MM.1S (cell line): Measurements from ENCODE around the gene SHISA6.

ENCODE experiments used
- DNase-seq: peaks from one replicate; pipeline ENCODE4 v3.0.0-alpha.2; 2015
- H2AFZ ChIP-seq: fragments of 300-600 bp; sonication (generic); 2 replicates; pipeline ENCODE4 v1.6.0; 2016; ENCODE audit warnings: antibody characterized with exemption, low read length
- H3F3A ChIP-seq: fragments of 300-600 bp; sonication (generic); 2 replicates; pipeline ENCODE4 v1.6.1; 2016; ENCODE audit warnings: mild to moderate bottlenecking, antibody characterized with exemption, low read length, moderate library complexity, mixed read lengths; ENCODE audit not compliant: insufficient read depth
- H3K27ac ChIP-seq: fragments of 300-600 bp; sonication (generic); 2 replicates; pipeline ENCODE4 v1.5.1; 2016; ENCODE audit warnings: mild to moderate bottlenecking, low read length
- H3K27me3 ChIP-seq: fragments of 300-600 bp; sonication (generic); replicated peaks from 2 replicates; pipeline ENCODE4 v1.6.0; 2016; ENCODE audit warnings: low read length; ENCODE audit not compliant: insufficient read depth
- H3K36me3 ChIP-seq: fragments of 300-600 bp; sonication (generic); replicated peaks from 2 replicates; pipeline ENCODE4 v1.6.1; 2016; ENCODE audit warnings: mild to moderate bottlenecking, low read length, mixed read lengths; ENCODE audit not compliant: insufficient read depth
- H3K4me1 ChIP-seq: fragments of 300-600 bp; sonication (generic); 2 replicates; pipeline ENCODE4 v1.6.1; 2016; ENCODE audit warnings: low read length, mixed read lengths
- H3K4me2 ChIP-seq: fragments of 300-600 bp; sonication (generic); 2 replicates; pipeline ENCODE4 v1.6.0; 2016; ENCODE audit warnings: low read depth, low read length
- H3K4me3 ChIP-seq: fragments of 300-600 bp; sonication (generic); 2 replicates; pipeline ENCODE4 v1.5.1; 2016; ENCODE audit warnings: low read length, mixed read lengths
- H3K79me2 ChIP-seq: fragments of 300-600 bp; sonication (generic); 2 replicates; pipeline ENCODE4 v1.6.1; 2016; ENCODE audit warnings: mixed run types, low read length, mixed read lengths
- H3K9ac ChIP-seq: fragments of 300-600 bp; sonication (generic); 2 replicates; pipeline ENCODE4 v1.6.1; 2016; ENCODE audit warnings: low read length, mixed read lengths
- H3K9me2 ChIP-seq: fragments of 300-600 bp; sonication (generic); replicated peaks from 2 replicates; pipeline ENCODE4 v1.6.1; 2016; ENCODE audit warnings: mild to moderate bottlenecking, low read length, mixed read lengths; ENCODE audit not compliant: insufficient read depth
- H3K9me3 ChIP-seq: fragments of 300-600 bp; sonication (generic); replicated peaks from 2 replicates; pipeline ENCODE4 v1.6.1; 2016; ENCODE audit warnings: mild to moderate bottlenecking, low read length, mixed read lengths; ENCODE audit not compliant: insufficient read depth
- H4K20me1 ChIP-seq: fragments of 300-600 bp; sonication (generic); 2 replicates; pipeline ENCODE4 v1.6.1; 2016; ENCODE audit warnings: mild to moderate bottlenecking, low read length, moderate library complexity, mixed read lengths; ENCODE audit not compliant: insufficient read depth
- CTCF ChIP-seq: fragments of 300-600 bp; sonication (generic); IDR thresholded peaks from 2 replicates; pipeline ENCODE4 v1.5.1; 2016; ENCODE audit warnings: antibody characterized with exemption, low read length, mixed read lengths
- EZH2 ChIP-seq: fragments of 300-600 bp; sonication (generic); optimal IDR thresholded peaks from 2 replicates; pipeline ENCODE3; 2017; ENCODE audit warnings: low read depth, mild to moderate bottlenecking, antibody characterized with exemption, low read length, mixed read lengths
- EZH2phosphoT487 ChIP-seq: fragments of 300-600 bp; sonication (generic); IDR thresholded peaks from 2 replicates; pipeline ENCODE4 v1.6.1; 2018; ENCODE audit warnings: antibody characterized with exemption, low read length

The SHISA6 gene

GRCh38 chr17:11282586-11282985 is 41.6 kb downstream of the SHISA6 start:
- Histone ChIP-seq H3K4me1 (no peaks in the 10 kb centered on the region), H3K9ac (no peak overlapping the region), H3K27ac (no peak overlapping the region), H3K36me3 (no peaks in the 10 kb centered on the region), H4K20me1 (no peaks in the 10 kb centered on the region), H3K27me3 (no peaks in the 10 kb centered on the region), H2AFZ (no peak overlapping the region), H3K79me2 (no peaks in the 10 kb centered on the region), H3K4me2 (no peak overlapping the region), H3K4me3 (no peak overlapping the region), H3K9me3 (no peaks in the 10 kb centered on the region), H3F3A (no peaks in the 10 kb centered on the region), H3K9me2 (no peaks in the 10 kb centered on the region)
- DNase-seq = no peak
- TF ChIP-seq CTCF = no peak
- TF ChIP-seq EZH2phosphoT487 = no peak
- TF ChIP-seq EZH2 = no peak

DNA sequence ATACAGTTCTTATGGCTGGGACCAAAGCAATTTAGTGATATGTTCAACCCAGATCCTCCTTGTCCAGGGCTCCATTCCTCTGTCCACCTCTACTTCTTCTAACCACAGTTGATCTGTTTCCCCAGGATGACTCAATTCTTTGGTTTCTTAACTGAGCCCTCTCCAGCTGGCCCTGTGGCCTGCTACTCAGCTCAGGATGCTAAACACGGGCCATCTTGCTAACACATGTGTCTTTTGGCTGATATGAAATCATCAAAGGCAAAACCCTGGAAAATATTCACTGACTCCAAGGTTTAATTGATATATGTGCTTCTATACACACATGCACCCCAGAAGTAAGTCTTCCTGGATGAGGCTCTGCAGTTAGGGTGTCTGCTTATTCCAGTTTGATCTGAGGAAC is 43.8 kb downstream of the SHISA6 start:
- H3K4me2 ChIP-seq = no peak overlapping the region
- no peak overlapping the region for H3K27ac ChIP-seq
- H3K9me3 ChIP-seq = no peaks in the 10 kb centered on the region
- DNase-seq = no peak
- no peaks in the 10 kb centered on the region for H3K27me3 ChIP-seq
- no peak overlapping the region for H3K9ac ChIP-seq
- no peak for TF ChIP-seq EZH2phosphoT487
- TF ChIP-seq EZH2 = no peak
- no peak for TF ChIP-seq CTCF
- no peaks in the 10 kb centered on the region for H3K9me2 ChIP-seq
- H3K36me3 ChIP-seq = no peaks in the 10 kb centered on the region
- no peak overlapping the region for H2AFZ ChIP-seq
- no peaks in the 10 kb centered on the region for H4K20me1 ChIP-seq
- no peaks in the 10 kb centered on the region for H3K79me2 ChIP-seq
- H3K4me3 ChIP-seq = no peak overlapping the region
- no peaks in the 10 kb centered on the region for H3F3A ChIP-seq
- no peaks in the 10 kb centered on the region for H3K4me1 ChIP-seq

DNA sequence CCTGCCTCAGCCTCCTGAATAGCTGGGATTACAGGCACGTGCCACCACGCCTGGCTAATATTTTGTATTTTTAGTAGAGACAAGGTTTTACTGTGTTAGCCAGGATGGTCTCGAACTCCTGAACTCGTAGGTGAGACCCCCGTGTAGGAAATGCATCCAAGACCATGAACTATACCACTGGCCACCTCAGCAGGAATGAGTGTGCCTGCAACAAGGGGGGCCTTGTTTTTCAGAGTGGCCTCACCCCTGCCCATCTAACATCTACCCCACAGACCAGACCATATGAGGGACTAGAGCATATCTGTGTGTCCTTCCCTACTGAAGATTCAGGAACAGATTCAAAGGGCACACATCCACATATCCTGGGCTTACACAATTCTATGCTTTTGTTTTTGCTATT is 44.9 kb downstream of the SHISA6 start:
- no peak for DNase-seq
- Histone ChIP-seq H3F3A (no peaks in the 10 kb centered on the region), H3K9me3 (no peaks in the 10 kb centered on the region), H3K27ac (no peak overlapping the region), H3K9ac (no peak overlapping the region), H3K4me3 (no peak overlapping the region), H3K27me3 (no peaks in the 10 kb centered on the region), H3K36me3 (no peaks in the 10 kb centered on the region), H3K9me2 (no peaks in the 10 kb centered on the region), H3K4me1 (no peaks in the 10 kb centered on the region), H4K20me1 (no peaks in the 10 kb centered on the region), H3K4me2 (no peak overlapping the region), H3K79me2 (no peaks in the 10 kb centered on the region), H2AFZ (no peak overlapping the region)
- TF ChIP-seq EZH2phosphoT487 (no peak), EZH2 (no peak), CTCF (no peak)

DNA sequence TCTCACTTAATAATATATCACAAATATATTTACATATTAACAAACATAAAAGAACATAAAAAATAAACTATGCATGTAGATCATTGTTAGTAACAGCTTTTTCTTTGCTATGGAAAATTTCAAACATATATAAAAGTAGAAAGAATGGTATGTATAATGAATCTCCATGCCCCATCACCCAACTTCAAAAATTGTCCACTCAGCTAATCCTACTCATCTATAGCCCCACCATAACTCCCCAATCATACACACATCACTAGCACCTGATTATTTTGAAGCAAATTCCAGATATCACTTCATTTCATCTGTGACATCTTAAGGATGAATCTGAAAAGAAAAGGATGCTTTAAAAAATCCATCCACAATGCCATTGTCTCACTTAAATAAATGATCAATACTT is 46.8 kb downstream of the SHISA6 start:
- Histone ChIP-seq H3K4me3 (no peak overlapping the region), H4K20me1 (no peaks in the 10 kb centered on the region), H3K4me2 (no peak overlapping the region), H3K9me3 (no peaks in the 10 kb centered on the region), H3K4me1 (no peaks in the 10 kb centered on the region), H3K36me3 (no peaks in the 10 kb centered on the region), H3K27ac (no peak overlapping the region), H2AFZ (no peak overlapping the region), H3K9me2 (no peaks in the 10 kb centered on the region), H3K79me2 (no peaks in the 10 kb centered on the region), H3K27me3 (no peaks in the 10 kb centered on the region), H3K9ac (no peak overlapping the region), H3F3A (no peaks in the 10 kb centered on the region)
- DNase-seq = no peak
- TF ChIP-seq EZH2phosphoT487 = no peak
- no peak for TF ChIP-seq CTCF
- TF ChIP-seq EZH2 = no peak
